GM12891 (cell line): ENCODE measurements around the gene HIGD1B.

Experiments used
- DNase-seq: peaks from one replicate; pipeline ENCODE4 v3.0.0; 2011; ENCODE audit warnings: low spot score; ENCODE audit not compliant: insufficient read length
- FAIRE-seq: peaks from 2 replicates; lab custom pipeline; 2011; peaks lifted over from hg19 to GRCh38; lab: Jason Lieb, UNC
- PAX5 ChIP-seq: IDR thresholded peaks from 2 replicates; pipeline ENCODE4 v1.6.1; 2011; ENCODE audit warnings: low read length, moderate library complexity, mild to moderate bottlenecking; ENCODE audit not compliant: insufficient read depth, severe bottlenecking
- POLR2A ChIP-seq: IDR thresholded peaks from 2 replicates; pipeline ENCODE4 v1.6.1; 2011; ENCODE audit warnings: low read depth, low read length, control low read depth
- POLR2AphosphoS5 ChIP-seq: IDR thresholded peaks from 2 replicates; pipeline ENCODE4 v1.6.1; 2011; ENCODE audit warnings: low read depth, low read length, control low read depth
- POU2F2 ChIP-seq: IDR thresholded peaks from 2 replicates; pipeline ENCODE4 v1.6.1; 2011; ENCODE audit warnings: low read depth, mild to moderate bottlenecking, control low read depth, low read length, moderate library complexity
- SPI1 ChIP-seq: IDR thresholded peaks from 2 replicates; pipeline ENCODE4 v1.6.1; 2011; ENCODE audit warnings: low read depth, low read length, control low read depth
- TAF1 ChIP-seq: IDR thresholded peaks from 2 replicates; pipeline ENCODE4 v1.6.1; 2011; ENCODE audit warnings: low read depth, low read length, control low read depth

HIGD1B gene

GRCh38 chr17:44887971-44888954 lies 40.6 kb downstream of the HIGD1B start:
- no peak for FAIRE-seq

GRCh38 chr17:44889003-44889402 lies 41.3 kb downstream of the HIGD1B start:
- DNase-seq (no peak), FAIRE-seq (no peak)
- TF ChIP-seq POU2F2 (no peak), PAX5 (no peak), POLR2A (no peak), POLR2AphosphoS5 (no peak), TAF1 (no peak), SPI1 (no peak)

More at GRCh38 chr17:44887971-44888954, 40.6 kb downstream of the HIGD1B start:
- no peak for DNase-seq
- TF ChIP-seq SPI1 (no peak), TAF1 (no peak), POLR2A (no peak), POLR2AphosphoS5 (no peak), POU2F2 (no peak), PAX5 (no peak)

DNA sequence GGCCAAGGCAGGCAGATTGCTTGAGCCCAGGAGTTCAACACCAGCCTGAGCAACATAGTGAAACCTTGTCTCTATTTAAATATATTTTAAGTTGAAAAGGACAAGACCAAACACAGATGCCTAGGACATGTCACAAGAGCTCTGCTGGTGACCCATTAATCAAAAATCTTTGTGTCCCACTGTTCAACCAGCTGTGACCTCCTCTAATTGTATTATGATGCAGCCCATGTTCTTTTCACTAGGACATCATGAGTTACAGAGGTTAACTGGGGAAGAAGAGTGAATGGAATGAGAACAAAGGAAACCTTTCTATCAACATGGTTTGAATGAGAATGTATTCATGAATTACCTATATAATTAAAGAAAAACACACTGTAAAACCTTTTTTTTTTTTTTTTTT lies 44.6 kb downstream of the HIGD1B start:
- no peak for TF ChIP-seq POU2F2
- TF ChIP-seq TAF1 = no peak
- TF ChIP-seq POLR2AphosphoS5 = no peak
- no peak for TF ChIP-seq PAX5
- TF ChIP-seq SPI1 = no peak
- TF ChIP-seq POLR2A = no peak
- FAIRE-seq (no peak), DNase-seq (no peak)

- FAIRE-seq (no peak), DNase-seq (no peak)
- TF ChIP-seq PAX5 (no peak), POLR2AphosphoS5 (no peak), SPI1 (no peak), POLR2A (no peak), POU2F2 (no peak), TAF1 (no peak)
Measured at GRCh38 chr17:44894642-44895041, 47.0 kb downstream of the HIGD1B start.

GRCh38 chr17:44898768-44899073 lies 51.0 kb downstream of the HIGD1B start:
- FAIRE-seq (no peak), DNase-seq (no peak)

DNA sequence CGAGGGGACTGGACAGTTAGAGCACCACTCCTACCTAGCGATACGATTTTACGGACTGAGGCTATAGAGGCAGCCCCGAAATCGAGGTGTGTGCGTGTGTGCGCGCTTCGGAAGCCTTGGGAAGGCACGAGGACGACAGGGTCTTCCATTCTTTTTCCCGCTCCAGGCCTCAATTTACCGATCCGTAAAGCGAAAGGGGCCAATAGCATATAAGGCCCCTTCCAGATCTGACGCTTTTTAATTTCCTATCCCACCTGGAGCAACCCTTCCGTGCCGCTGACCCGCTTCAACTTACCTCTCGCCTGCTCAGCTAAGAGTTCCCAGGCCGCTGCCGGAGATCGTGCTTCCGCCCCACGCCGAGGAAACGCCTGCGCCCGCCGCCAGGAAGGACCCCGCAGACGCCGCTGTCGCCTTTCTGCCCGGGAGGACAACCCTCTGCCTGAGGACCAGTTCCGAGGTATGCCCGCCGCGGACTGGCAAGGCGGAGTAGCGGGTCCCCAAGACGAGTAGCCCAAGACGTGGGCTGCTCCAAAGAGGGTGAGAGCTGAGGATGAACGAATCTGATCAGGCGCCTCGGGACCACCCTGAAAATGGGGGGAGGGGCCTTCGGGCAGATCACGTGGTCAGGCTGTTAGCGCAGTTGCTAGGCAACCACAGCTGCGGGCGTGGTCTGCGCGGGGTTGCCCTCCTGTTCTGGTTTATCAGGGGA lies 51.5 kb downstream of the HIGD1B start, which contains the start of gene EFTUD2:
Gene EFTUD2 (minus strand): TSS at position 372 of the 709 bp plus-strand sequence. CDS start 4,924 bp downstream, outside the sequence.
- DNase-seq (peak; percentile 80), FAIRE-seq (peak; percentile 99)
- TF ChIP-seq POLR2A = peak; percentile 90
- peak; percentile 86 for TF ChIP-seq POLR2AphosphoS5
- 0 out of 2 replicates have a peak, but pooled peaks have one; percentile 27 for TF ChIP-seq SPI1
- peak; percentile 79 for TF ChIP-seq TAF1
- no peak for TF ChIP-seq PAX5
- peak; percentile 36; the same call in 1 of the 2 replicates for TF ChIP-seq POU2F2

More at GRCh38 chr17:44898768-44899073, 51.0 kb downstream of the HIGD1B start:
- TF ChIP-seq POLR2A = no peak
- TF ChIP-seq SPI1 = peak; percentile 84
